Neural cell (in vitro differentiated cells): ENCODE data around the gene C1GALT1.

Experiments used
- EP300 ChIP-seq: fragments of 450-650 bp; conservative IDR thresholded peaks from 2 replicates; pipeline ENCODE4 v1.6.1; 2014; ENCODE audit warnings: antibody characterized with exemption, mild to moderate bottlenecking, moderate library complexity; ENCODE audit not compliant: poor library complexity, severe bottlenecking
- MXI1 ChIP-seq: fragments of 450-650 bp; conservative IDR thresholded peaks from 2 replicates; pipeline ENCODE4 v1.6.1; 2014; ENCODE audit warnings: antibody characterized with exemption, mild to moderate bottlenecking; ENCODE audit not compliant: poor library complexity, severe bottlenecking
- RAD21 ChIP-seq: fragments of 450-650 bp; conservative IDR thresholded peaks from 2 replicates; pipeline ENCODE4 v1.6.1; 2014; ENCODE audit warnings: antibody characterized with exemption, mild to moderate bottlenecking, moderate library complexity
- REST ChIP-seq: IDR thresholded peaks from 2 replicates; pipeline ENCODE4 v1.6.1; 2012; ENCODE audit warnings: borderline replicate concordance
- TF ChIP-seq, protein P1 (sequence below): fragments of 450-650 bp; IDR thresholded peaks from 2 replicates; pipeline ENCODE4 v1.5.1; 2014; ENCODE audit warnings: antibody characterized with exemption, mild to moderate bottlenecking, moderate library complexity; ENCODE audit not compliant: poor library complexity, severe bottlenecking

DNA sequence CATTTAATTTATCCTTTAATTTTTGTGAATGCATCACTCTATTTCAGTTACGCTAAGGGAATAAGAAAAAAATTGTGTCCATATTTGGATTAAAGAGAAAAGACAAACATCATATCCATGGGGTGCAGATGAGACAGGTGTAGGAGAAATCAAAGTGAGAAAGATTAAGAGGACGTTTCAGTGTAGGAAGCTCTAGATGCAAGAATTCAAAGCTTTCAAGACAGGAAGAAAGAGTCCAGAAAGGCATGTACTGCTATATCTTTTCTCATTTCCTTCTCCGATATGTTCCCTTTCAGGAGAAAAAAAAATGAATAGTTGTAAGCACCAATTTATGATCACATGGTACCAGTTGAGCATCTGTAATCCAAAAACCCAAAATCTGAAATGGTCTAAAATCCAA lies 17.0 kb upstream of the C1GALT1 start:
- TF ChIP-seq MXI1: no peak
- TF ChIP-seq, protein P1, sequence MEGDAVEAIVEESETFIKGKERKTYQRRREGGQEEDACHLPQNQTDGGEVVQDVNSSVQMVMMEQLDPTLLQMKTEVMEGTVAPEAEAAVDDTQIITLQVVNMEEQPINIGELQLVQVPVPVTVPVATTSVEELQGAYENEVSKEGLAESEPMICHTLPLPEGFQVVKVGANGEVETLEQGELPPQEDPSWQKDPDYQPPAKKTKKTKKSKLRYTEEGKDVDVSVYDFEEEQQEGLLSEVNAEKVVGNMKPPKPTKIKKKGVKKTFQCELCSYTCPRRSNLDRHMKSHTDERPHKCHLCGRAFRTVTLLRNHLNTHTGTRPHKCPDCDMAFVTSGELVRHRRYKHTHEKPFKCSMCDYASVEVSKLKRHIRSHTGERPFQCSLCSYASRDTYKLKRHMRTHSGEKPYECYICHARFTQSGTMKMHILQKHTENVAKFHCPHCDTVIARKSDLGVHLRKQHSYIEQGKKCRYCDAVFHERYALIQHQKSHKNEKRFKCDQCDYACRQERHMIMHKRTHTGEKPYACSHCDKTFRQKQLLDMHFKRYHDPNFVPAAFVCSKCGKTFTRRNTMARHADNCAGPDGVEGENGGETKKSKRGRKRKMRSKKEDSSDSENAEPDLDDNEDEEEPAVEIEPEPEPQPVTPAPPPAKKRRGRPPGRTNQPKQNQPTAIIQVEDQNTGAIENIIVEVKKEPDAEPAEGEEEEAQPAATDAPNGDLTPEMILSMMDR: no peak
- TF ChIP-seq REST: no peak
- no peak for TF ChIP-seq EP300
- no peak for TF ChIP-seq RAD21
